Upper lobe of left lung (tissue), 6 donors: ENCODE results near the gene TP63. TPM values are rescaled to one million over a fixed set of nuclear protein-coding genes. Genes with fewer than 3 reads are reported as not detected.

Experiments used
- ATAC-seq, 2 donors: fragments of 200-7000 bp; cut with Tn5 transposase; one replicate each; pipeline ENCODE4 v1.9.1; 2022; ENCODE audit warnings: mild to moderate bottlenecking in 2 of 2, moderate library complexity in 2 of 2; ENCODE audit not compliant: low FRiP score in 2 of 2
- DNase-seq, 2 donors: peaks; one replicate each; pipeline ENCODE4 v3.0.0-alpha.2; 2019 to 2020
- H3K27ac ChIP-seq, 4 donors: fragments of 200-600 bp; sonication (generic); one replicate each; pipeline ENCODE4 v1.5.1; 2016 to 2019
- H3K27me3 ChIP-seq, 4 donors: fragments of 200-600 bp; sonication (generic); one replicate each; pipeline ENCODE4 v1.5.1; 2017 to 2019
- H3K36me3 ChIP-seq, 4 donors: fragments of 200-600 bp; sonication (generic); one replicate each; pipeline ENCODE4 v1.5.1; 2016 to 2019
- H3K4me1 ChIP-seq, 4 donors: fragments of 200-600 bp; sonication (generic); one replicate each; pipeline ENCODE4 v1.5.1; 2018 to 2019
- H3K4me3 ChIP-seq, 4 donors: fragments of 200-600 bp; sonication (generic); one replicate each; pipeline ENCODE4 v1.5.1; 2017 to 2019; ENCODE audit warnings: mild to moderate bottlenecking in 2 of 4, moderate library complexity in 1 of 4
- H3K9me3 ChIP-seq, 4 donors: fragments of 200-600 bp; sonication (generic); one replicate each; pipeline ENCODE4 v1.5.1; 2018 to 2019
- EP300 ChIP-seq, 4 donors: sonication (generic); formaldehyde crosslinking; IDR thresholded peaks; one replicate each; pipeline ENCODE4 v1.5.1; 2017; ENCODE audit warnings: antibody characterized with exemption in 4 of 4, control low read depth in 2 of 4
- POLR2A ChIP-seq, 4 donors: fragments of 450-650 bp; IDR thresholded peaks; one replicate each; pipeline ENCODE4 v1.5.1; 2016 to 2017; ENCODE audit warnings: antibody characterized with exemption in 4 of 4, mild to moderate bottlenecking in 2 of 4
- POLR2AphosphoS5 ChIP-seq, 2 donors: sonication (generic); formaldehyde crosslinking; IDR thresholded peaks; one replicate each; pipeline ENCODE4 v1.5.1; 2017; ENCODE audit warnings: antibody characterized with exemption in 2 of 2
- WGBS, 2 donors: methylation state at CpG; one replicate each; pipeline ENCODE4 v1.1.5; 2017 to 2018; 5-methylcytosine and 5-hydroxymethylcytosine counted together
- total RNA-seq, 6 donors: library from RNA; depleted of rRNA in 4 of 6; stranded (reverse); fragments of >200 nt in 4 of 6; gene quantifications; one replicate each; pipeline versions ENCODE4 v1.1.0 to v1.2.1, GENCODE V29; 2016 to 2021
- TF ChIP-seq, protein P1 (sequence below), 6 experiments: fragments of 450-650 bp in 4 of 6; fragments of 200-600 bp in 2 of 6; sonication (generic) in 2 of 6; IDR thresholded peaks; one replicate each; pipeline ENCODE4 v1.5.1; 2016 to 2019; ENCODE audit warnings: antibody characterized with exemption in 6 of 6
- donor health status: DM: no; HTN: no; CAD: no; lungs with moderate emphysema.
- donor health status: DM: no; HTN: yes; CAD: no; lungs with severe emphysema.

The TP63 gene
- total RNA-seq, 6 donors from 2014 or later, result 1.0 to 8.8 (median 2.8) TPM

DNA sequence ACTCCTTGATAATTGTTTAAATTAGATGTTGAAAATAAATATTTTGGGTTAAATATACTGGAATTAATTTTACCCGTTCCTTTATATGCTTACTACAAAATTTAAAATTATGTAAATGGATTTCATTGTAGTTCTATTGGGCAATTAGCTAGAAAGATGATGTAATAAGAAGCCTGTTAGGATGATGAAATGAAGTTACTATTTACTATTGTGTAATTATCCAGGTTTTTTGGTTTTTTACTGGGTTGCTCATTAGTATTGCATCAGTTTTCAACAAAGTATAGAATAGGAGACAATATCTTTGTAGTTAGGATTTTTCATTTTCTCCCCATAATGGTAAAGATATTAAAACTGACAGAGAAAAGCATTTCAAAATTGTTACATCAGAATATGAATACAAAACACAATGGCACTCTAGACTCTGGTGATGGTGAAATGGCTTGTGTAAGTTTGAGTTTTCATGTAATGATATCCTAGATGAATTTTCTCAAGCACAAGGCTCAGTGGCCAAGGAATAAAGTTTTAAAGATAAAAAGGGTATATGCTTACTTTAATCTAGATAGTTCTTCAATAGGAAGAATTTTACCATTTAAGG lies 267.5 kb downstream of the TP63 start:
- 86 to 94% methylated on average over 1 of the region's 1 CpG for WGBS, 2 donors
- ATAC-seq (no peak), DNase-seq (no peak)
- Histone ChIP-seq H3K27me3 (no peaks in the 10 kb centered on the region), H3K4me1 (no peaks in the 10 kb centered on the region), H3K36me3 (no peaks in the 10 kb centered on the region), H3K9me3 (no peaks in the 10 kb centered on the region), H3K4me3 (no peak overlapping the region), H3K27ac (no peak overlapping the region)
- TF ChIP-seq, protein P1, sequence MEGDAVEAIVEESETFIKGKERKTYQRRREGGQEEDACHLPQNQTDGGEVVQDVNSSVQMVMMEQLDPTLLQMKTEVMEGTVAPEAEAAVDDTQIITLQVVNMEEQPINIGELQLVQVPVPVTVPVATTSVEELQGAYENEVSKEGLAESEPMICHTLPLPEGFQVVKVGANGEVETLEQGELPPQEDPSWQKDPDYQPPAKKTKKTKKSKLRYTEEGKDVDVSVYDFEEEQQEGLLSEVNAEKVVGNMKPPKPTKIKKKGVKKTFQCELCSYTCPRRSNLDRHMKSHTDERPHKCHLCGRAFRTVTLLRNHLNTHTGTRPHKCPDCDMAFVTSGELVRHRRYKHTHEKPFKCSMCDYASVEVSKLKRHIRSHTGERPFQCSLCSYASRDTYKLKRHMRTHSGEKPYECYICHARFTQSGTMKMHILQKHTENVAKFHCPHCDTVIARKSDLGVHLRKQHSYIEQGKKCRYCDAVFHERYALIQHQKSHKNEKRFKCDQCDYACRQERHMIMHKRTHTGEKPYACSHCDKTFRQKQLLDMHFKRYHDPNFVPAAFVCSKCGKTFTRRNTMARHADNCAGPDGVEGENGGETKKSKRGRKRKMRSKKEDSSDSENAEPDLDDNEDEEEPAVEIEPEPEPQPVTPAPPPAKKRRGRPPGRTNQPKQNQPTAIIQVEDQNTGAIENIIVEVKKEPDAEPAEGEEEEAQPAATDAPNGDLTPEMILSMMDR (IDR thresholded peaks at IDR 0.05), result no peak
- TF ChIP-seq POLR2AphosphoS5 (IDR thresholded peaks at IDR 0.05), result no peak
- TF ChIP-seq POLR2A (IDR thresholded peaks at IDR 0.05), result no peak
- TF ChIP-seq EP300 (IDR thresholded peaks at IDR 0.05), result no peak

DNA sequence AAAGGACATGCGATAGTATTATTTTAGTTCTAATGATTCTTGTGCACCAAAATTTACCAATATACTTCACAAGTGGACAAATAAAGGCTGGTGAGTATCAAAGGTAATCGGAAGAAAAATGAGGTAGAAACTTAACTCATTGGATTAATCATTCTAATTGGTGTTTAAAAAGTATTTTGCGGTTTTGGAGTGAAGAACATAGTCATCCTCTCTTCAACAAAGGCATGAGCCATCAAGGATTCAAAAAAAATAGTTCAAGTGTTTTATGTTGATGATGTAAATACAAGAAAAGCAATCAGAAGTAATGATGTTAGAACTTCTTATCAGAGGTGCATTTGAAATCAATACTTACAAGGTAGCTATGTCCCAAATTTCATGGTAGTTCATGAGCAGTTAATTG lies 268.0 kb downstream of the TP63 start:
- 95 to 97% methylated on average over 3 of the region's 3 CpGs for WGBS, 2 donors
- Histone ChIP-seq H3K36me3 (no peaks in the 10 kb centered on the region), H3K27ac (no peak overlapping the region), H3K4me3 (no peak overlapping the region), H3K9me3 (no peaks in the 10 kb centered on the region), H3K27me3 (no peaks in the 10 kb centered on the region), H3K4me1 (no peaks in the 10 kb centered on the region)
- ATAC-seq (no peak), DNase-seq (no peak)
- no peak for TF ChIP-seq POLR2A (IDR thresholded peaks at IDR 0.05)
- TF ChIP-seq, protein P1 (IDR thresholded peaks at IDR 0.05), result no peak
- no peak for TF ChIP-seq POLR2AphosphoS5 (IDR thresholded peaks at IDR 0.05)
- no peak for TF ChIP-seq EP300 (IDR thresholded peaks at IDR 0.05)

DNA sequence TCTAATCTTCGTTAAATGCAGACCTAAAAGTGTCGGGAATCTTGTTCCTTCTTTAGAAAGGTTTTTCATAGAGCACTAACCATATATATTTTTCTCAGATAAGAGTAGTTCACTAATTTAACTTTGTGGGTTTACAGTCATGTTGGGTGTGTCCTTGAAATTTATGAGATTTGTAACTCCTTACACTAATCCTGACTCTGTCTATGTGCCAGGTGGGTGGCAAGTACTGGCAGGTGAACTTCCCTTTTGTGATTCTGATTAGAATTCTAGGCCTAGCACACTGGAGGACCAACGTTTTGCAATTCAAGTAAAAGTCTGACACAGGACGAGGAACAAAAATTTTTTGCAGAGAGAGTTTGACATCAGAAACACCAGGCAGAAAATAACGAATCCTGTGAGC lies 269.4 kb downstream of the TP63 start:
- no peak for DNase-seq
- H3K4me1 ChIP-seq, result no peaks in the 10 kb centered on the region
- WGBS, 2 donors, result 75 to 78% methylated on average over 5 of the region's 5 CpGs
- H3K4me3 ChIP-seq, result no peak overlapping the region
- no peaks in the 10 kb centered on the region for H3K9me3 ChIP-seq
- no peak overlapping the region for H3K27ac ChIP-seq
- H3K36me3 ChIP-seq, result no peaks in the 10 kb centered on the region
- H3K27me3 ChIP-seq, result no peaks in the 10 kb centered on the region
- TF ChIP-seq, protein P1 (IDR thresholded peaks at IDR 0.05), result no peak
- TF ChIP-seq POLR2AphosphoS5 (IDR thresholded peaks at IDR 0.05), result no peak
- no peak for TF ChIP-seq POLR2A (IDR thresholded peaks at IDR 0.05)
- no peak for TF ChIP-seq EP300 (IDR thresholded peaks at IDR 0.05)
- ATAC-seq, result no peak

DNA sequence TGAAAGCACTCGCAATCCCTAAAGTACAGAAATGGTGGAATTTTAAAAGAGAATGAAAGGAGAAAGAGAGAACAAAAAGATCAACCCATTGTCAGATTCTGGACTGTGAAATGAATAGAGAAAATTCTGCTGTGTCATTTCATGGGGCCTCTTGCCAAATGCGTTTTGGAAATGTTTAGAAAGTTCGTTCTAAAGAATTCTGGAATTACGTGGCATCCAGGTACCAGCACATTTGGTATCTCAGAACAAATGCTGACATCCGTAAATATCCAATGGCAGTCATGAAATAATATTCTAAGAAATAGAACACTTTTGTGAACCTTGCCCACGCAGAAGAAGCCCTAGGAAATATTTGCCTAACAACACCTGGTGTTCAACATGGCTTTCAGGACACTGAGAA lies 270.3 kb downstream of the TP63 start:
- TF ChIP-seq, protein P1 (IDR thresholded peaks at IDR 0.05), result no peak
- no peak for TF ChIP-seq EP300 (IDR thresholded peaks at IDR 0.05)
- no peak for TF ChIP-seq POLR2AphosphoS5 (IDR thresholded peaks at IDR 0.05)
- TF ChIP-seq POLR2A (IDR thresholded peaks at IDR 0.05), result no peak
- no peak overlapping the region for H3K4me3 ChIP-seq
- no peaks in the 10 kb centered on the region for H3K27me3 ChIP-seq
- no peaks in the 10 kb centered on the region for H3K36me3 ChIP-seq
- H3K9me3 ChIP-seq, result no peaks in the 10 kb centered on the region
- 85 to 86% methylated on average over 6 of the region's 6 CpGs for WGBS, 2 donors
- no peaks in the 10 kb centered on the region for H3K4me1 ChIP-seq
- H3K27ac ChIP-seq, result no peak overlapping the region
- no peak for DNase-seq
- ATAC-seq, result no peak
